Muscle layer of duodenum (tissue), 2 donors: ENCODE measurements around the gene PPP1R1C.

Source experiments
- H3K27ac ChIP-seq: one replicate; pipeline ENCODE4 v1.7.0; 2013; ENCODE audit warnings: mild to moderate bottlenecking, low read length
- H3K27me3 ChIP-seq: one replicate; pipeline ENCODE4 v1.7.0; 2013; ENCODE audit warnings: low read depth, mild to moderate bottlenecking, control low read depth, low read length
- H3K36me3 ChIP-seq, 2 donors: one replicate each; pipeline ENCODE4 v1.7.0; 2013; ENCODE audit warnings: low read length in 2 of 2, control low read depth in 1 of 2, mild to moderate bottlenecking in 1 of 2; ENCODE audit not compliant: insufficient read depth in 2 of 2, control insufficient read depth in 1 of 2
- H3K4me1 ChIP-seq, 2 donors: one replicate each; pipeline ENCODE4 v1.7.0; 2013; ENCODE audit warnings: low read length in 2 of 2, mild to moderate bottlenecking in 2 of 2, control low read depth in 1 of 2, moderate library complexity in 1 of 2; ENCODE audit not compliant: insufficient read depth in 2 of 2, control insufficient read depth in 1 of 2
- H3K4me3 ChIP-seq, 2 donors: one replicate each; pipeline ENCODE4 v1.7.0; 2013; ENCODE audit warnings: low read length in 2 of 2, low read depth in 1 of 2, mild to moderate bottlenecking in 1 of 2
- H3K9me3 ChIP-seq, 2 donors: one replicate each; pipeline ENCODE4 v1.7.0; 2013; ENCODE audit warnings: low read length in 2 of 2, control low read depth in 1 of 2, mild to moderate bottlenecking in 1 of 2; ENCODE audit not compliant: control insufficient read depth in 1 of 2
- donor health status: healthy.

The PPP1R1C gene

DNA sequence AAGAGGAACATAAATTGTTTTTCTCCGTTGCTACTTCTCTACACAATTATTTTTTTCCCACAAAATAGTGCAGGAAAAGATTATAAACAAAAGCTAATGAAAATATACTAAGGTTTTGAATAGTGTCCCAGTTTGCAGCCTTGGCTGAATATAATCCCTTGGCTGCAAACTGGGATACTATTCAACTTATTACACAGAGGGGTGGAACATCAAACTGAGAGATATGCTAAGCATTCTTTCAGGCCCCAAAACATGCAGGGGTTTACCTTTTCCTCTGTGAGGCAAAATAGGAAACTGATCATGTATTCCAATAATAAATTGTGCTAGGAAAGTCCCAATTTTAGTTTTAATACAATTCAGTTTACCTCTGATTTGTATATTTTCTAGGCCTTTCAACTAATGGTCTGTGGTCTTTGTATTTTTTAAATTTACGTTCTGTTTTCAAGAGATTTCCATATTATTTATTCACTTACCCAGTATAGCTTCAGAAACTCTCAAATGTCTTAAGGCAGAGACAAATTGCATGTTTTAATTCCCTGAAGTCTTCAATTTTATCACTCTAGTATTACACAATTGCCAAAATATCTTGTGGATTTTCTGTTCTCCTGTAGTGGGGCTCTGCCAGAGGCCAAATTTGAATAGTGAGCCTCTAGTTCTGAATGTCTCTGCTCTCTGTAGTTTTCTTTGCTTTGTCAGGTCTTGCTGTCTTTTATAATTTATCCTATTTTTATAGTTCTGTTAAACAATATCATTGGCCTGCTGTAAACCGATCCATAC is 63.9 kb downstream of the PPP1R1C start:
- no peaks in the 10 kb centered on the region for H3K36me3 ChIP-seq
- no peak overlapping the region for H3K4me3 ChIP-seq
- H3K9me3 ChIP-seq: no peaks in the 10 kb centered on the region
- H3K27me3 ChIP-seq: no peaks in the 10 kb centered on the region
- no peak overlapping the region for H3K27ac ChIP-seq
- H3K4me1 ChIP-seq: peaks cover 0 to 14% of the 10 kb centered on the region in 2 donors

- Histone ChIP-seq H3K27me3 (no peaks in the 10 kb centered on the region), H3K4me1 (peaks cover 0 to 14% of the 10 kb centered on the region in 2 donors), H3K36me3 (no peaks in the 10 kb centered on the region), H3K9me3 (no peaks in the 10 kb centered on the region), H3K4me3 (no peak overlapping the region), H3K27ac (no peak overlapping the region)
Measured at GRCh38 chr2:182050333-182051135, 64.9 kb downstream of the PPP1R1C start.

DNA sequence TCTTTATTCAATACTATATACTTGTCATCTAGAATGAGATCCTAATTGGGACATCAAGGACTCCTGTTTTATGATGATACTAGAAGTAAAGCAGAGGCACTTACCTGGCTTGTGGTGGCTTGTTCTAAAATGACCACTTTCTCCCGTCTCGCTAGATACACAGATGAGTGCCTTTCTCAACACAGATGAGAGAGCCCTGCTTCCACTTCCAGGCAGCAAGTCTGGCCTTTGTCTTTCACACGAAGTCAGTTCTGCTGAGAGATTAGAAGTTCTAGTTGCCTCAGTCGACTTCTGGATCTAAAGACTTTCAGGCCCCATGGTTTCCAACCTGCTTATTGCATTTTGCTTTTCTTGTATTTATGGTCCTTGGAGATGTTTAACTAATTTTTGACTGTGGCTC is 70.3 kb downstream of the PPP1R1C start:
- Histone ChIP-seq H3K4me1 (peaks cover 0 to under 1% of the 10 kb centered on the region in 2 donors), H3K27ac (no peak overlapping the region), H3K4me3 (no peak overlapping the region), H3K27me3 (no peaks in the 10 kb centered on the region), H3K9me3 (no peaks in the 10 kb centered on the region), H3K36me3 (no peaks in the 10 kb centered on the region)

- Histone ChIP-seq H3K4me3 (no peak overlapping the region), H3K36me3 (no peaks in the 10 kb centered on the region), H3K27ac (no peak overlapping the region), H3K27me3 (no peaks in the 10 kb centered on the region), H3K4me1 (no peaks in the 10 kb centered on the region), H3K9me3 (no peaks in the 10 kb centered on the region)
Measured at GRCh38 chr2:182057002-182057401, 71.3 kb downstream of the PPP1R1C start.

DNA sequence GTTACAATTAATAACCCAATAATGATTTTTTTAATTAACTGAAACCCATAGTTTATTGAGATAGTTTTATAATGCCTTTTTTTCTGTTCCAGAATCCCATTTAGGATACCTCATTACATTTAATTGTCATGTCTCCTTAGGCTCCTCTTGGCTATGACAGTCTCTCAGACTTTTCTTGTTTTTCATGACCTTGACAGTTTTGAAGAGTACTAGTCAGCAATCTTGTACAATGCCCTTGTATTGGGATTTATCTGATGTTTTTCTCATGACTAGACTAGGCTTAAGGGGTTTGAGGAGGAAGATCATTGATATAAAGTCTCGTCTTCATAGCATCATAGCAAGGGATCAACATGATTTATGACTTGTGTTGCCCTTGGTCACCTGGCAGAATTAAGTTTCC is 72.4 kb downstream of the PPP1R1C start:
- no peaks in the 10 kb centered on the region for H3K27me3 ChIP-seq
- H3K4me1 ChIP-seq: no peaks in the 10 kb centered on the region
- no peak overlapping the region for H3K4me3 ChIP-seq
- no peaks in the 10 kb centered on the region for H3K9me3 ChIP-seq
- H3K27ac ChIP-seq: no peak overlapping the region
- no peaks in the 10 kb centered on the region for H3K36me3 ChIP-seq

GRCh38 chr2:182061739-182062138 is 76.1 kb downstream of the PPP1R1C start:
- no peaks in the 10 kb centered on the region for H3K27me3 ChIP-seq
- H3K27ac ChIP-seq: no peak overlapping the region
- H3K4me3 ChIP-seq: no peak overlapping the region
- no peaks in the 10 kb centered on the region for H3K9me3 ChIP-seq
- no peaks in the 10 kb centered on the region for H3K36me3 ChIP-seq
- peaks cover 0 to 6% of the 10 kb centered on the region in 2 donors for H3K4me1 ChIP-seq

DNA sequence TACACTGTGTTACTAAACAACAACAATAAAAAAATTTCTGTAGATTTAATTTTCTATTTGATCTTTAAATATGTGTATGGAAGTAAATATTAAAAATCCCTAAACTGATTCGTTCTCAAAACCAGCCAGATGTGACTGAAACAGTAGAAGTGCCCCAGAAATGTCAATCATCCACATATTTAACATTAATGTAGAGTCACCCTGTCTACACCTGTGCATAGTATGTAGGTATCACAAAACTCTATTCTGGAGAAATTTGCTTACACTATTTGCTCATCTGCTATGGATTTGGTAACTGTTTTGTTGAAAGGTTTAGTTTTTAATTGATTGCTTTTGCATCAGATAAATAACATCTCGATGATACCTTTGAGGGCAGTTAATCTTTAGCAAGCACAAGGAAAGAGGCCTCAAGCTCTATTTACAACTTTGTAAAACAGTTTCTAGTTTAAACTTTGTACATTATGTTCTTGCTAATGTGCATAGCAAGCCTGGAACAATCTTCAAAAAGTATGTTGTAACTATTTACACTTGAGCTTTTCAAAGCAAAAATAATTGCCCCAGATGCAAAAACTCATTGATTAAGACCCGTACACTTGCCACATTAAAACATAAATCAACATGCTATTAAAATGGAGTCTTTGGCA is 76.8 kb downstream of the PPP1R1C start:
- no peaks in the 10 kb centered on the region for H3K27me3 ChIP-seq
- no peak overlapping the region for H3K4me3 ChIP-seq
- H3K9me3 ChIP-seq: no peaks in the 10 kb centered on the region
- no peaks in the 10 kb centered on the region for H3K36me3 ChIP-seq
- no peak overlapping the region for H3K27ac ChIP-seq
- H3K4me1 ChIP-seq: peaks cover 0 to 11% of the 10 kb centered on the region in 2 donors

- H3K4me1 ChIP-seq: peaks cover 0 to 11% of the 10 kb centered on the region in 2 donors
- no peaks in the 10 kb centered on the region for H3K27me3 ChIP-seq
- no peak overlapping the region for H3K27ac ChIP-seq
- no peak overlapping the region for H3K4me3 ChIP-seq
- no peaks in the 10 kb centered on the region for H3K9me3 ChIP-seq
- no peaks in the 10 kb centered on the region for H3K36me3 ChIP-seq
Measured at GRCh38 chr2:182064019-182064778, 78.5 kb downstream of the PPP1R1C start.

DNA sequence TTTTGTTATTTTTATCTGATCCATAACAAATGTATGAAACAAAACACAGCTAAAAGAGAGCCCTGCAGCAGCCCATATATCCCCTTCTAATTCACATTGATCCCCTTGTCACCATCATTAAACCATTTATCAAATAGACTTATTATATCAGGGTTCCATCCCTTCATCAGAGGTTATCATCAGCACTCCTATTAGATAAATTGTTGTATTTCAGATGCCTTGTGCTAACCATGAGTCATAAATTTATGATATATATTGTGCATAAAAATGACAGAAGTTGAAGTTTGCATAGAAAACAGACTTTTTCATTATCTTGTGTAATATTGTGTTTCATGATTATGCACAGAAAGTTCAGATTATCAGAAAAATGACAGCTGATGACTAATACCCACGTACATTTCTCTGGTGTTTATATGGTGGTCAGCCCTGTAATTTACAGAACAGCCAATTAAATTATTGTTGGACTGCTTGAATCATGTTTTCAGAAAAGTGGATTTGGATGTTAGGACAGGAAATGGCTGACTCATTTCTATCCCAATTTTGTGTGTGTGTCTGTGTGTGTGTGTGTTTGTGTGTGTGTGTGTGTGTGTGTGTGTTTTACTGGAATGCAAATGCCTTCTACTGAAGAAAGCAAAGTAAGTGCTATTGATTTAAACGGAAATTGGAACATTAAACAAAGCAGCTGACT is 80.9 kb downstream of the PPP1R1C start:
- Histone ChIP-seq H3K36me3 (no peaks in the 10 kb centered on the region), H3K27me3 (no peaks in the 10 kb centered on the region), H3K4me1 (peaks cover 0 to 11% of the 10 kb centered on the region in 2 donors), H3K4me3 (no peak overlapping the region), H3K9me3 (no peaks in the 10 kb centered on the region), H3K27ac (no peak overlapping the region)

- Histone ChIP-seq H3K27ac (no peak overlapping the region), H3K36me3 (no peaks in the 10 kb centered on the region), H3K4me1 (peaks cover 0 to 11% of the 10 kb centered on the region in 2 donors), H3K27me3 (no peaks in the 10 kb centered on the region), H3K9me3 (no peaks in the 10 kb centered on the region), H3K4me3 (no peak overlapping the region)
Measured at GRCh38 chr2:182067393-182067792, 81.7 kb downstream of the PPP1R1C start.
